Activated CD4-positive, alpha-beta memory T cell treated with anti-CD3 and anti-CD28 coated beads for 36 hours (primary cell): ENCODE results near the gene BAZ2A. TPM values are rescaled to one million over a fixed set of nuclear protein-coding genes. Genes with fewer than 3 reads are reported as not detected.

Experiments used
- CTCF ChIA-PET: fragments of 350-600 bp; sonication (Branson Sonifier 250); formaldehyde crosslinking; loops from one replicate; lab custom pipeline; 2021; ENCODE audit warnings: antibody characterized with exemption, inconsistent platforms; lab: Charles Lee
- POLR2A ChIA-PET: fragments of 350-600 bp; sonication (Branson Sonifier 250); formaldehyde crosslinking; loops from one replicate; lab custom pipeline; 2021; ENCODE audit warnings: antibody characterized with exemption; lab: Charles Lee
- DNase-seq: peaks from one replicate; pipeline ENCODE4 v3.0.0-alpha.2; 2020
- H3K27ac Mint-ChIP-seq: one replicate; pipeline ENCODE4 v1.8.0; 2021; ENCODE audit warnings: mixed read lengths
- H3K27me3 Mint-ChIP-seq: one replicate; pipeline ENCODE4 v1.8.0; 2021; ENCODE audit warnings: mixed read lengths
- H3K36me3 Mint-ChIP-seq: one replicate; pipeline ENCODE4 v1.8.0; 2021; ENCODE audit warnings: mixed read lengths
- H3K4me1 Mint-ChIP-seq: one replicate; pipeline ENCODE4 v1.8.0; 2021; ENCODE audit warnings: low read depth, mixed read lengths
- H3K4me3 Mint-ChIP-seq: one replicate; pipeline ENCODE4 v1.8.0; 2021; ENCODE audit warnings: mild to moderate bottlenecking, mixed read lengths
- H3K9me3 Mint-ChIP-seq: one replicate; pipeline ENCODE4 v1.8.0; 2021; ENCODE audit warnings: mixed read lengths
- intact Hi-C: fragments of 100-400 bp; cut with micrococcal nuclease; formaldehyde crosslinking; loops from one replicate; pipeline ENCODE4 v1.15.1; 2023
- total RNA-seq, 2 experiments: library from RNA; stranded (reverse); gene quantifications; one replicate each; pipeline ENCODE4 v1.2.3, GENCODE V29; 2021

Gene BAZ2A
- total RNA-seq, 2 experiments from 2014 or later, result 90.7 to 111 TPM

- POLR2A ChIA-PET, result interaction anchor here (0.6 to 4.0 kb wide), 12 partner anchors 8 to 1143 kb away, joined by 3 to 27 read pairs (median 4); partner anchors contain the start of genes ATP5F1B, EEF1AKMT3, METTL1 and NACA
These were observed 1.3 kb downstream of the BAZ2A start for GRCh38 chr12:56628671-56629458.

GRCh38 chr12:56626701-56627100 lies 3.4 kb downstream of the BAZ2A start:
- DNase-seq, result no peak
- POLR2A ChIA-PET, result interaction anchor here (1.0 kb wide), 1 partner anchor 10 kb away, joined by 3 read pairs; no protein-coding TSS in a partner anchor
- Mint-ChIP-seq H3K9me3 (no peaks in the 10 kb centered on the region), H3K27ac (peak overlapping the region; percentile 68), H3K4me1 (peaks cover 69% of the 10 kb centered on the region), H3K36me3 (peaks cover 24% of the 10 kb centered on the region), H3K4me3 (no peak overlapping the region), H3K27me3 (no peaks in the 10 kb centered on the region)
- CTCF ChIA-PET, result interaction anchor here (1.2 to 1.6 kb wide), 2 partner anchors 10 to 25 kb away, joined by 4 to 6 read pairs; no protein-coding TSS in a partner anchor
- intact Hi-C loops, result no loop called here

More at GRCh38 chr12:56628671-56629458, 1.3 kb downstream of the BAZ2A start:
- intact Hi-C loops, result loop anchor here (1.0 kb wide), 1 partner anchor 7 kb away; no protein-coding TSS in a partner anchor
- no peaks in the 10 kb centered on the region for H3K9me3 Mint-ChIP-seq
- no peaks in the 10 kb centered on the region for H3K27me3 Mint-ChIP-seq
- peaks cover 19% of the 10 kb centered on the region for H3K36me3 Mint-ChIP-seq
- peak overlapping the region; percentile 93 for H3K27ac Mint-ChIP-seq
- peak; percentile 79 for DNase-seq
- CTCF ChIA-PET, result interaction anchor here (0.6 to 2.3 kb wide), 14 partner anchors 8 to 600 kb away, joined by 3 to 13 read pairs (median 4); partner anchors contain the start of genes ATP5F1B, MYL6B and SHMT2
- H3K4me3 Mint-ChIP-seq, result peak overlapping the region; percentile 93
- peaks cover 76% of the 10 kb centered on the region for H3K4me1 Mint-ChIP-seq

- Mint-ChIP-seq H3K27ac (no peak overlapping the region), H3K4me1 (peaks cover 58% of the 10 kb centered on the region), H3K36me3 (peaks cover 26% of the 10 kb centered on the region), H3K4me3 (no peak overlapping the region), H3K27me3 (no peaks in the 10 kb centered on the region), H3K9me3 (no peaks in the 10 kb centered on the region)
- ChIA-PET CTCF (interaction anchor here (0.6 to 3.8 kb wide), 2 partner anchors 14 to 49 kb away, joined by 4 to 28 read pairs; no protein-coding TSS in a partner anchor), POLR2A (no interaction called here)
- no peak for DNase-seq
- intact Hi-C loops, result no loop called here
These were observed 7.6 kb downstream of the BAZ2A start for GRCh38 chr12:56622535-56622934.

- Mint-ChIP-seq H3K9me3 (no peaks in the 10 kb centered on the region), H3K36me3 (peaks cover 47% of the 10 kb centered on the region), H3K4me1 (peaks cover 15% of the 10 kb centered on the region), H3K27ac (no peak overlapping the region), H3K27me3 (no peaks in the 10 kb centered on the region), H3K4me3 (no peak overlapping the region)
- ChIA-PET POLR2A (no interaction called here), CTCF (interaction anchor here (0.7 to 1.1 kb wide), 3 partner anchors 11 to 120 kb away, joined by 3 read pairs; no protein-coding TSS in a partner anchor)
- no peak for DNase-seq
- intact Hi-C loops, result no loop called here
These were observed 13.2 kb downstream of the BAZ2A start for GRCh38 chr12:56616925-56617324.

GRCh38 chr12:56616244-56616643 lies 13.9 kb downstream of the BAZ2A start:
- peaks cover 54% of the 10 kb centered on the region for H3K36me3 Mint-ChIP-seq
- H3K9me3 Mint-ChIP-seq, result no peaks in the 10 kb centered on the region
- no peak overlapping the region for H3K4me3 Mint-ChIP-seq
- H3K27ac Mint-ChIP-seq, result no peak overlapping the region
- ChIA-PET CTCF (interaction anchor here (0.7 to 1.1 kb wide), 2 partner anchors 12 to 20 kb away, joined by 3 read pairs; no protein-coding TSS in a partner anchor), POLR2A (no interaction called here)
- peaks cover 14% of the 10 kb centered on the region for H3K4me1 Mint-ChIP-seq
- intact Hi-C loops, result no loop called here
- no peaks in the 10 kb centered on the region for H3K27me3 Mint-ChIP-seq
- no peak for DNase-seq

GRCh38 chr12:56614627-56615026 lies 15.5 kb downstream of the BAZ2A start:
- no peak overlapping the region for H3K27ac Mint-ChIP-seq
- H3K4me1 Mint-ChIP-seq, result peaks cover 6% of the 10 kb centered on the region
- CTCF ChIA-PET, result interaction anchor here (1.0 kb wide), 1 partner anchor 100 kb away, joined by 3 read pairs; no protein-coding TSS in a partner anchor
- no peaks in the 10 kb centered on the region for H3K27me3 Mint-ChIP-seq
- no peak for DNase-seq
- POLR2A ChIA-PET, result interaction anchor here (1.2 kb wide), 1 partner anchor 14 kb away, joined by 3 read pairs; no protein-coding TSS in a partner anchor
- peaks cover 66% of the 10 kb centered on the region for H3K36me3 Mint-ChIP-seq
- intact Hi-C loops, result no loop called here
- no peak overlapping the region for H3K4me3 Mint-ChIP-seq
- no peaks in the 10 kb centered on the region for H3K9me3 Mint-ChIP-seq

GRCh38 chr12:56604355-56604754 lies 25.8 kb downstream of the BAZ2A start:
- Mint-ChIP-seq H3K4me1 (no peaks in the 10 kb centered on the region), H3K4me3 (no peak overlapping the region), H3K27me3 (no peaks in the 10 kb centered on the region), H3K27ac (no peak overlapping the region), H3K36me3 (peaks cover 64% of the 10 kb centered on the region), H3K9me3 (no peaks in the 10 kb centered on the region)
- ChIA-PET POLR2A (no interaction called here), CTCF (interaction anchor here (1.0 kb wide), 1 partner anchor 32 kb away, joined by 3 read pairs; no protein-coding TSS in a partner anchor)
- DNase-seq, result no peak
- intact Hi-C loops, result loop anchor here (5.0 kb wide), 1 partner anchor 33 kb away; no protein-coding TSS in a partner anchor

- H3K4me1 Mint-ChIP-seq, result no peaks in the 10 kb centered on the region
- no peak overlapping the region for H3K27ac Mint-ChIP-seq
- POLR2A ChIA-PET, result no interaction called here
- H3K4me3 Mint-ChIP-seq, result no peak overlapping the region
- intact Hi-C loops, result loop anchor here (5.0 kb wide), 1 partner anchor 35 kb away; no protein-coding TSS in a partner anchor
- H3K36me3 Mint-ChIP-seq, result peaks cover 66% of the 10 kb centered on the region
- CTCF ChIA-PET, result interaction anchor here (0.6 to 4.3 kb wide), 5 partner anchors 11 to 176 kb away, joined by 3 to 19 read pairs (median 5); no protein-coding TSS in a partner anchor
- no peak for DNase-seq
- no peaks in the 10 kb centered on the region for H3K9me3 Mint-ChIP-seq
- no peaks in the 10 kb centered on the region for H3K27me3 Mint-ChIP-seq
These were observed 27.9 kb downstream of the BAZ2A start for GRCh38 chr12:56602239-56602638.

GRCh38 chr12:56601503-56601902 lies 28.6 kb downstream of the BAZ2A start:
- H3K27ac Mint-ChIP-seq, result no peak overlapping the region
- ChIA-PET POLR2A (no interaction called here), CTCF (interaction anchor here (2.0 to 4.3 kb wide), 3 partner anchors 11 to 89 kb away, joined by 5 to 19 read pairs (median 9); no protein-coding TSS in a partner anchor)
- no peak overlapping the region for H3K4me3 Mint-ChIP-seq
- peak; percentile 47 for DNase-seq
- no peaks in the 10 kb centered on the region for H3K27me3 Mint-ChIP-seq
- intact Hi-C loops, result loop anchor here (5.0 kb wide), 1 partner anchor 36 kb away; no protein-coding TSS in a partner anchor
- peaks cover 64% of the 10 kb centered on the region for H3K36me3 Mint-ChIP-seq
- no peaks in the 10 kb centered on the region for H3K4me1 Mint-ChIP-seq
- no peaks in the 10 kb centered on the region for H3K9me3 Mint-ChIP-seq

- ChIA-PET CTCF (interaction anchor here (2.0 to 4.3 kb wide), 3 partner anchors 10 to 88 kb away, joined by 5 to 19 read pairs (median 9); no protein-coding TSS in a partner anchor), POLR2A (interaction anchor here (0.6 kb wide), 1 partner anchor 15 kb away, joined by 3 read pairs; no protein-coding TSS in a partner anchor)
- H3K9me3 Mint-ChIP-seq, result no peaks in the 10 kb centered on the region
- H3K4me3 Mint-ChIP-seq, result no peak overlapping the region
- intact Hi-C loops, result loop anchor here (5.0 kb wide), 1 partner anchor 37 kb away; no protein-coding TSS in a partner anchor
- no peak for DNase-seq
- H3K4me1 Mint-ChIP-seq, result no peaks in the 10 kb centered on the region
- H3K27ac Mint-ChIP-seq, result no peak overlapping the region
- H3K36me3 Mint-ChIP-seq, result peaks cover 60% of the 10 kb centered on the region
- no peaks in the 10 kb centered on the region for H3K27me3 Mint-ChIP-seq
These were observed 29.4 kb downstream of the BAZ2A start for GRCh38 chr12:56600753-56601152.

GRCh38 chr12:56599797-56600196 lies 30.3 kb downstream of the BAZ2A start:
- Mint-ChIP-seq H3K27me3 (no peaks in the 10 kb centered on the region), H3K9me3 (no peaks in the 10 kb centered on the region), H3K4me3 (no peak overlapping the region), H3K4me1 (no peaks in the 10 kb centered on the region), H3K27ac (no peak overlapping the region), H3K36me3 (peaks cover 54% of the 10 kb centered on the region)
- no peak for DNase-seq
- ChIA-PET POLR2A (no interaction called here), CTCF (interaction anchor here (1.7 to 4.3 kb wide), 2 partner anchors 37 to 86 kb away, joined by 6 to 19 read pairs; no protein-coding TSS in a partner anchor)
- intact Hi-C loops, result loop anchor here (5.0 kb wide), 1 partner anchor 38 kb away; no protein-coding TSS in a partner anchor
